ENCODE data around the gene GGT5.

GGT5 gene

GRCh38 chr22:24176630-24177029 is 68.3 kb downstream of the GGT5 start:
- DNase-seq (ENCODE audit: low read depth in 1 of 2, low spot score in 1 of 2): no peak
- H3K27me3 ChIP-seq (ENCODE audit: insufficient read depth, poor library complexity, severe bottlenecking): no peaks in the 10 kb centered on the region
- no peak overlapping the region for H3K4me3 ChIP-seq (replicated peaks; ENCODE audit: insufficient read depth, low read length)
- no peak overlapping the region for H3K27ac ChIP-seq (replicated peaks)
- TF ChIP-seq CTCF (IDR thresholded peaks at IDR 0.05; ENCODE audit: insufficient read depth, low read length): no peak
- no peak for TF ChIP-seq REST (IDR thresholded peaks at IDR 0.05; ENCODE audit: insufficient replicate concordance, low read depth)
- TF ChIP-seq POLR2AphosphoS5 (IDR thresholded peaks at IDR 0.05; ENCODE audit: low read depth): no peak
- TF ChIP-seq GABPA (IDR thresholded peaks at IDR 0.05; ENCODE audit: low read depth): no peak
- no peak for TF ChIP-seq SPI1 (IDR thresholded peaks at IDR 0.05; ENCODE audit: borderline replicate concordance, low read depth)

GRCh38 chr22:24176040-24176439 is 68.8 kb downstream of the GGT5 start:
- Histone ChIP-seq H3K27ac (replicated peaks) (no peak overlapping the region), H3K4me3 (replicated peaks; ENCODE audit: insufficient read depth, low read length) (no peak overlapping the region), H3K27me3 (ENCODE audit: insufficient read depth, poor library complexity, severe bottlenecking) (no peaks in the 10 kb centered on the region)
- no peak for DNase-seq (ENCODE audit: low read depth in 1 of 2, low spot score in 1 of 2)
- TF ChIP-seq SPI1 (IDR thresholded peaks at IDR 0.05; ENCODE audit: borderline replicate concordance, low read depth): no peak
- TF ChIP-seq REST (IDR thresholded peaks at IDR 0.05; ENCODE audit: insufficient replicate concordance, low read depth): no peak
- no peak for TF ChIP-seq GABPA (IDR thresholded peaks at IDR 0.05; ENCODE audit: low read depth)
- TF ChIP-seq POLR2AphosphoS5 (IDR thresholded peaks at IDR 0.05; ENCODE audit: low read depth): no peak; the same call in 1 of the 2 replicates
- no peak for TF ChIP-seq CTCF (IDR thresholded peaks at IDR 0.05; ENCODE audit: insufficient read depth, low read length)

GRCh38 chr22:24175160-24175808 is 69.6 kb downstream of the GGT5 start:
- Histone ChIP-seq H3K4me3 (replicated peaks; ENCODE audit: insufficient read depth, low read length) (no peak overlapping the region), H3K27me3 (ENCODE audit: insufficient read depth, poor library complexity, severe bottlenecking) (no peaks in the 10 kb centered on the region), H3K27ac (replicated peaks) (no peak overlapping the region)
- TF ChIP-seq CTCF (IDR thresholded peaks at IDR 0.05; ENCODE audit: insufficient read depth, low read length) (peak; percentile 71), SPI1 (IDR thresholded peaks at IDR 0.05; ENCODE audit: borderline replicate concordance, low read depth) (no peak), GABPA (IDR thresholded peaks at IDR 0.05; ENCODE audit: low read depth) (no peak), POLR2AphosphoS5 (IDR thresholded peaks at IDR 0.05; ENCODE audit: low read depth) (no peak)
- peak in 1 of 2 experiments; percentile 74 for DNase-seq (ENCODE audit: low read depth in 1 of 2, low spot score in 1 of 2)

- no peak for TF ChIP-seq REST (IDR thresholded peaks at IDR 0.05; ENCODE audit: insufficient replicate concordance, low read depth)
- Histone ChIP-seq H3K4me3 (replicated peaks; ENCODE audit: insufficient read depth, low read length) (no peak overlapping the region), H3K27me3 (ENCODE audit: insufficient read depth, poor library complexity, severe bottlenecking) (no peaks in the 10 kb centered on the region), H3K27ac (replicated peaks) (no peak overlapping the region)
- no peak for DNase-seq (ENCODE audit: low read depth in 1 of 2, low spot score in 1 of 2)
These were observed 73.1 kb downstream of the GGT5 start for GRCh38 chr22:24171822-24172221.

Data from HL-60 (cell line).